Forelimb muscle (tissue), 1 donor: ENCODE results near the gene TRMT10B. TPM values are rescaled to one million over a fixed set of nuclear protein-coding genes. Genes with fewer than 3 reads are reported as not detected.

Source experiments
- DNase-seq: peaks from one replicate; pipeline ENCODE4 v3.0.0-alpha.2; 2013; ENCODE audit warnings: low read depth
- polyA plus RNA-seq: library from polyadenylated mRNA; unstranded; fragments of 120-200 nt; gene quantifications from one replicate; pipeline ENCODE4 v1.2.1, GENCODE V29; 2013; ENCODE audit not compliant: insufficient read length

TRMT10B gene
- polyA plus RNA-seq: 11.4 TPM

- peak; percentile 39 for DNase-seq
Measured at GRCh38 chr9:37753489-37754190, at the start of gene TRMT10B. TRMT10B (plus strand) TSS chr9:37753805; CDS start chr9:37761932, 8,127 bp downstream.

- DNase-seq: no peak
Measured at GRCh38 chr9:37705787-37706186, 47.8 kb upstream of the TRMT10B start.

- DNase-seq: no peak
Measured at GRCh38 chr9:37706290-37706689, 47.3 kb upstream of the TRMT10B start.

GRCh38 chr9:37707748-37708147 lies 45.9 kb upstream of the TRMT10B start:
- no peak for DNase-seq

GRCh38 chr9:37710046-37710445 lies 43.6 kb upstream of the TRMT10B start:
- DNase-seq: no peak

GRCh38 chr9:37715260-37715659 lies 38.3 kb upstream of the TRMT10B start:
- no peak for DNase-seq

- DNase-seq: no peak
Measured at GRCh38 chr9:37715991-37716505, 37.6 kb upstream of the TRMT10B start.

GRCh38 chr9:37719526-37719925 lies 34.1 kb upstream of the TRMT10B start:
- DNase-seq: no peak

GRCh38 chr9:37727013-37727412 lies 26.6 kb upstream of the TRMT10B start:
- DNase-seq: no peak

GRCh38 chr9:37729499-37729898 lies 24.1 kb upstream of the TRMT10B start:
- DNase-seq: no peak

- DNase-seq: no peak
Measured at GRCh38 chr9:37730256-37730655, 23.3 kb upstream of the TRMT10B start.

GRCh38 chr9:37730839-37731238 lies 22.8 kb upstream of the TRMT10B start:
- no peak for DNase-seq

GRCh38 chr9:37732086-37732741 lies 21.4 kb upstream of the TRMT10B start:
- no peak for DNase-seq

GRCh38 chr9:37732952-37733351 lies 20.7 kb upstream of the TRMT10B start:
- DNase-seq: no peak

GRCh38 chr9:37739222-37739621 lies 14.4 kb upstream of the TRMT10B start:
- no peak for DNase-seq

- no peak for DNase-seq
Measured at GRCh38 chr9:37740128-37740527, 13.5 kb upstream of the TRMT10B start.

GRCh38 chr9:37740631-37741328 lies 12.8 kb upstream of the TRMT10B start:
- DNase-seq: no peak

- no peak for DNase-seq
Measured at GRCh38 chr9:37745970-37746369, 7.6 kb upstream of the TRMT10B start.

- no peak for DNase-seq
Measured at GRCh38 chr9:37746448-37747270, 6.9 kb upstream of the TRMT10B start.

- peak; percentile 16 for DNase-seq
Measured at GRCh38 chr9:37747271-37747753, 6.3 kb upstream of the TRMT10B start.

- no peak for DNase-seq
Measured at GRCh38 chr9:37749129-37749528, 4.5 kb upstream of the TRMT10B start.
